Right ventricle myocardium superior (tissue), 1 donor: Measurements from ENCODE around the gene SMYD1. TPM values are rescaled to one million over a fixed set of nuclear protein-coding genes. Genes with fewer than 3 reads are reported as not detected.

ENCODE experiments used
- ATAC-seq: fragments of 200-7000 bp; cut with Tn5 transposase; one replicate; pipeline ENCODE4 v1.9.1; 2020; ENCODE audit warnings: mild to moderate bottlenecking; ENCODE audit not compliant: poor library complexity
- DNase-seq: peaks from one replicate; pipeline ENCODE4 v3.0.0-alpha.2; 2020
- intact Hi-C: fragments of 100-400 bp; cut with DNase I; formaldehyde crosslinking; loops from one replicate; pipeline ENCODE4 v1.11.2; 2022
- total RNA-seq: library from RNA; stranded (reverse); fragmentation: NEBNext Ultra II Directional; extraction: Animal tissue kit (Norgen Biotek cat#: 25700); gene quantifications from one replicate; pipeline ENCODE4 v1.2.1, GENCODE V29; 2021
- donor health status: DM: no; HTN: yes; CAD: no; lungs with severe emphysema.

Gene SMYD1
- total RNA-seq, 1 donor from 2014 or later, result 468 TPM

DNA sequence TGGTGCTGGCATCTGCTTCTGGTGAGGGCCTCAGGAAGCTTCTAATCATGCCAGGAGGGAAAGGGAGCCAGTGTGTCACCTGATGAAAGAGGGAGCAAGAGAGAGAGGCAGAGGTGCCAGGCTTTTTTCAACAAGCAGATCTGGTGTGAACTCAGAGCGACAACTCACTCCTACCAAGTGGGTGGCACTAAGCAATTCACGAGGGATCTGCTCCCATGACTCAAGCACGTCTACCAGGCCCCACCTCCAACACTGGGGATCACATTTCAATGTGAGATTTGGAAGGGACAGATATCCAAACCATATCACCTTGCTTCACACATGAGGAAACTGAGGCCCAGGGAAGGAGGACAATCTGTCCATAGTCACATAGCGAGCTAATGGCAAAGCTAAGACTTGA is 41.2 kb downstream of the SMYD1 start:
- intact Hi-C loops, result no loop called here
- no peak for DNase-seq
- peak; percentile 64 for ATAC-seq

DNA sequence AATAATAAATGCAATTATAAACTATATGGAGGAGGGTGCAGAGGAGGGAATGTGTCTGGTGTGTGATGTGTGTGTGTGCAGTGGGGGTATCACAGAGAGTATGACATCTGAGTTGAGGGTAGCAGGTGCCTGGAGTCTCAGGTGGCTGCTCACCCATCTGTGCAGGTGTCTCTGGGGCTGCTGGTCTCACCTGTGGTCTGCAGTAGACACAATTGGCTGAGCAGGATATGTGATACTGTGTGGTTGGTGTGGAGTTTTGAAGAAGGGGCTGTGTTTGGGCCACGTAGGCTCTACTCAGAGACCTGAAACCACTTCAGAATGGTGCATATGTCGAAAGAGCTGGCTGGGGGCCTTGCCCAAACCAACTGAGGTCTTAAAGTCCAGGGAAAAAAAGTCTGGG is 43.2 kb downstream of the SMYD1 start:
- no peak for DNase-seq
- ATAC-seq, result no peak
- intact Hi-C loops, result no loop called here

DNA sequence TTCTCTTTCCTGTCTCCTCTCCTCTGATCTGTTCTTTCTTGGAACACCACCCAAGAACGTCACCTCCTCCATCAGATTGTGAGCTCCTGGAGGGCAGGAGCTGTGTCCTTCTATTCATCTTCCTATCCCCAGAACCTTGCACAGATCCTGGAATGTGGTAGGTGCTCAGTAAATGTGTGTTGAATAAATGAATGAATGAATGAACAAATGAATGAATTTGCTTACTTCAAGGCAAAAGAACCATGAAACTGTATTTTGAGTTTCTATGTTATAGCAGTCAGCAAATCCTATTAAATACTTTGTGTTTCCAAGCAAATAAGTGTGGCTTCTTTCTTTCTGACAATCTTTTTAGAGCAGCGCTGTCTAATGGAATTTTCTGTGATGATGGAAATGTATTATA is 45.4 kb downstream of the SMYD1 start:
- no peak for DNase-seq
- no peak for ATAC-seq
- intact Hi-C loops, result no loop called here

DNA sequence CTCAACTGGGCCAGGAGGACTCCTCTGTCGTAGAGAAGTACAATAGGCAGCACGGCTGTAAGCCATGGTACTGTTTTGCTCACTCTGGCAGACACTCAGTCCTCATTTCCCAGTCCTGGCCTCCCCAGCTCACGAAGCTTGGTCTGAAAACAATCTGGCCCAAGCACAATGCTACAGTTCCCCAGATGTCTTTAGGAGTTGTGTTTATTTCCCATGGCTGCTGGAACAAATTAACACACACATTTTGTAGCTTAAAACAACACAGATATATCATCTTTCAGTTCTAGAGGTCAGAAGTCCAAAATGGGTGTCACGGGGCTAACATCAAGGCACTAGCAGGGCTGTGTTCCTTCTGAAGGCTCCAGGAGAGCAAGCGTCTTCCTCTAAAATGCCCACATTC is 47.3 kb downstream of the SMYD1 start:
- ATAC-seq (peak; percentile 26), DNase-seq (no peak)
- intact Hi-C loops, result no loop called here

DNA sequence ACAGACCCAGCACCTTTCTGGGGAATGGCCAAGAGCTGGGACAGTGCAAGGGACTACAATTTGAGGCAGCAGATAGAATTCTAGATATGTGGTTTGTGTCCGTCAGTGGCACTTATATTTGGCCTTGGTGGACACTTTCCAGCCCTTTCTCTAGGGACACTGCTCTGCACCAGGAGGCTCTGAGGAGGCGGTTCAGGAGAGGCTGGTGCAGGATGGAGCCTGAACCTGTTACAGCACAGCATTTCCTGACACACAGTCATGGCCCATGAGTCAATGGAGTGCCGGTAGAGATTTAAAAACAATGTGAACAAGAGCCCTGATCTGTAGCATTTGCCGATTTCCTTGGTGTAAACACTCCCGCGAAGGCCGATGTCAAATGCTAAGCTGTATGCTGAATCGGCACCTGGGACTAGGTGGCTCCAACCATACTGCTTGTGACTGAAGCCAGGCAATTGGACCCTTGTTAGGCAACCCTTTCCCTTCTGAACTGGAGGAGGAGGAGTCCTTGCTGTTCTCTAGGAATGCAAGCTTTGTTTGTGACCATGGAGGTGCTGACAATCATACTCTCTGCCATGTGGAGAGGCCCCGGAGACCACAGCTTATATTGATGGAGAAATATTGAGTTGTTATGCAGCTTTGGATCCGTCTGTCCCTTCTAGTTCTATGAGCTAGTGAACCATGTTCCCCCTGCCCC is 48.3 kb downstream of the SMYD1 start:
- no peak for DNase-seq
- peak; percentile 5 for ATAC-seq
- intact Hi-C loops, result no loop called here

DNA sequence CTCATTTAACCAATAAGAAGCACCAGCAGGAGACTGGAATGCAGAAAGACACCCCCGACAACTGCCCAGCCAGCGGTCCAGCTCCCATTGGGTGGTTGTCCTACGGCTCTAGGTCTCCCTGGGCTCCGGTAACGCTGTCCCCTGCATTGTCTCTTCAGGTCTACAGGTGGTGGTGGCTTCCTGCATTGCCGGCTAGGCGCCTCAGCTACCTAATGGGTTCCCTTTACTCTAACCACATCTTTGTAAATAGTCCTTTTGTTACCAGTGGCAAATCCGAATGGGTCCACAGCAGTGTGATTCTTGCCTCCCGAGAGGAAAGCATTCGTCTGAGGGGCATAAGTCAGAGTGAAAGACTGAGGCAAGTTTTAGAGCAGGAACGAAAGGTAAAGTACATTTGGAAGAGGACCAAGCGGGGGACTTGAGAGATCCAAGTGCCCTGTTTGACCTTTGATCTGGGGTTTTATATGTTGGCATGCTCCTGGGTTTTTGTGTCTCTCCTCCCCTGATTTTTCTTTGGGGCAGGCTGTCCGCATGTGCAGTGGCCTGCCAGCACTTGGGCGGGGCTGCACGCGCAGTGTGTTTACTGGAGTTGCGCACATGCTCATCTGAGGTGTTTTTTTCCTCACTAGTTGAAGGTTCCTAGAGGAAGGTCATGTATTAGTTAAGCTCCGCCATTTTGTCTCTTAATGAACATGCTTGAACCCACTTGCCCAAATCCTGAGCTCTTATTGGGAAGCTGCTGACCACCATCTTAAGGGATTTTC is 49.2 kb downstream of the SMYD1 start:
- intact Hi-C loops, result no loop called here
- ATAC-seq, result no peak
- no peak for DNase-seq

DNA sequence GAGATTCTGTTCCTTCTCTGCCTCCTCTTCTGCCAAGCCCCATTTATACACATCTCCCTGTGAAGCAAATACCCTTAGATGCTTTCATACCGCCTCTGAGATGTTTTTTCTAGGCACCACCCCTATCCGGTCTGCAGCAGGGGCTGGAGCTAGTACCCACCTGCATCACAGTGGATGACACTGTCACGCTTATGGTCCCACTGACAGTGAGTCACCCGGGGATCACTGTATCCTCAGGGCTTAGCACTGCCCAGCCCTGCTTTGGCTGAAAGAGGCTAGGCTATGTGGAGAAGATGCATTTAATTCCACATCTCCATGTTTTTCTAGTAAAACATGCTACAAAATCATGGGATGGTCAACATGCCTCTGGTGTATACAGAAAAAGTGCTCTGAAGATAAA is 50.3 kb downstream of the SMYD1 start:
- intact Hi-C loops, result no loop called here
- ATAC-seq, result no peak
- DNase-seq, result no peak

DNA sequence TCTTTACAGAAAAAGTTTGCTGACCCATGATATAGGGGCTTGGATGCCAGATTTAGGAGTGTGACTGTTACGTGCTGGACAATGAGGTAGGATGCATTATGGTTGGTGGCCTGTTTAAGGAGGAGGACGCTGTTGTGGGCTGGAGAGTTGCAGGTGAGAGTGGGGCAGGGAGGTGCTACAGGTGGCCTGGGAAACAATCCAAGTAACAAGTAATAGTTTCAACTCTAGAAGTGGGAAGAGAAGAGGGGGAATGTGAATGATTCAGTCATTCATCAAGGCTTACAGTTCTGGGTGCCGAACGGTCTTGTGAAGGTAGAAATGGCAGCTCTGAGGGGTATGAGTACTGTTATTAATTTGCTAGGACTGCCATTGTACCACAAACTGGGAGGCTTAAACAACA is 54.1 kb downstream of the SMYD1 start:
- ATAC-seq, result no peak
- intact Hi-C loops, result no loop called here
- DNase-seq, result no peak

DNA sequence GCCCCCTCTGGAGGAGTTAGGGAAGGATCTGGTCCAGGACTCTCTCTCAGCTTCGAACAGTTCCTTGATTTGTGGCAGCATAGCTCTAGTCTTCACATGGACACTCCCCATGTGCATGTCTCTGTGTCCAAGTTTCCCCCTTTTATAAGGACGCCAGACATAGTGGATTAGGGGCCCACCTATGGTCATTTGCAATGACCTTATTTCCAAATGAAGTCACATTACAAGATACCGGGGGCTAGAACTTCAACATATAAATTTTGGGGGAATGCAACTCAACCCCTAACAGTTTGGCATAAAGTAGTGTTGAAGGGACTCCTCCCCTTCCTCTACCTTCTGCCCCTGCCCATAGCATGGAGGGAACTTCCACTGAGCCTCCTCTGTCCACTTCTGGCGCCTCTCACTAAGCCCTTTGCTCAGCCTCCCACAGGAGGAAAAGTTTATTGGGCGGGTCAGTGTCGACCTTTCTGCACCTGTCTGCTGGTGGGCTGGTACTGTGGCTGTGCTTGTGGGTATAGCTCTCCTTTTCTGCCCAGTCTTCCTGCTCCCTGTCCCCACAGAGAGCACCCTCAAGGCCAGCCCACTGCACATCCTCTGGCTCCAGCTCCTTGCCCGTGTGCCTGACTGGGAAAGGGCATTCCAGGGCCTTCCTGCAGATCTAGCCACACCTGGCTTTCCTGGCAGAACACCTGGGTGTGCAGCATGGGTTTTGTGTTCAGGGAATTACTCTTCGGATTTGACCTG is 54.7 kb downstream of the SMYD1 start:
- DNase-seq, result no peak
- intact Hi-C loops, result no loop called here
- ATAC-seq, result no peak

DNA sequence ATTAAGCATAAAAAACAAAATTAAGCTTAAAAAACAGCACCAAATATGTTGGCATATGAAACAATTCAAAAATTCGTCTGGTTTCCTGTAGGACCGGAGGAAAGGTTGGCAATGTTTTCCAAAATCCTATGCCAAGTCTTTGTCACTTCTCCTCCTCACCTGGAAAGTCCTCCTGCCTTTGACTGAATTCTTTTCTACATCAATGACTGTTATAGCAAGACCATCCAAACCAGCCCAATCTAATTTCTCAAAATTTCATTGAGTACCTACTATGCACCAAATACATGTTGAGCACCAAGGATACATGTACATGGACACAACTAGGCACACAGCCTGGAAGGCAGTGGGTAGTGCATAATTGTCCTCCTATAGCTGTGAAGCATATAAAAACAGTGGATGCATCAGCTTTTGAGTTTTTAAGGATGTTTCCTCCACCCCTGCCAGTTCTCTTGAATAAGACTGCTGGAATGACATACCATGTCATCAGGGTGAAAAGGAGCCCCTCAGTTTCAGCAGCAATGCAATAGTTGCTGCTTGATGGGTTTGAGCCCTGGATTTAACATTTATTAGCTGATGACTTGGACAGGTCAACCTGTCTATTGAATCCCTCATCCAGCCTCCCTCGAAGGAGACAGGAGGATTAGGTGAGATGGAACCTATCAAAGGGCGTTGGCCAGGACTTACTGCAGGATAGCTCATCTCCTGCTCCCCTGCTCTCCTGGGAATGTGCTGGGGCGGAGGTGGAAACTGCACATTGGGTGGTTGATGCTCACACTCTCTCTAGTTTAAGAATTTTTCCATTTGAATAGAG is 55.7 kb downstream of the SMYD1 start:
- ATAC-seq, result no peak
- intact Hi-C loops, result no loop called here
- no peak for DNase-seq

DNA sequence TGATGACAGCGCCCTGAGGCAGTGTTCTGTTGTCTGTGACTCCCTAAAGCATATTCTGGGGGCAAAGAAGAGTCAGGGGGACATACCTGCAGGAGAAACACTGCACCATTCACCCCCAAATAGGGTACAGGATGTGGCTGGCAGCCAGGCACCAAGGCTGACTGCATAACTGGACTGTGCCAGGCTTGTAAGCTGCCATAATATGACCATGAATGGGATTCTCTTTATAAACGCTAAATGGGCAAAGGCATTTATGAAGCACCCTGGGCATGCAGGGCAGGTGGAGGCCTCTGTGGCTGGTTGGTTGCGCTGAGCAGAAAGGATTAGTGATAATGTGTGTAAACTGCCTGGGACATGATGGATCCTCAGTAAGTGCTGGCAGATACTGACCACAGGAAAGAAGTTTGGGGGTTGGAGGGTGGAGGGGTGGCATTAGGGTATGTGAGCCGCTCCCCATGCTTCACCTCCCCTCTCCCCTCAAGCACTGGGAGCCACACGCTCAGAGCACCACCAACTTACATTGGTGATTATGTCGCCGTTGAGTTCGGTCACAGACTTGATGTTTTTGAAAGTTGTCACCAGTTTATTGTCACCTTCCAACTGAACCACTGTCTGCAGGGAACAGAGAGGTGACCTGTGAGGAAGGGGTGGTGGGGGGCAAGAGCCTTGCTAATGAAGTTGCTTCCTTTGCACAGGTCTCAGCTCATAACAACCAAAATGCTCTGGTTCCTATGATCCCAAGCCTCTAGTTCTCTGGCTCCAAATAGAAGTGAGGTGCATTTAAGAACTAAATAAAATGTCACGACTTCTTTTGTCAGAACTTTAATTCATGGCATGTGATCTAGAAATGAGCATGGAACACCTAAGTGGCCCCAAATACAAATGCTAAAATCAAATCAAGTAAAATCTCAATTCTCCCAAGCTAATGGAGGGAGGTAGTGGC is 56.6 kb downstream of the SMYD1 start:
- no peak for ATAC-seq
- DNase-seq, result no peak
- intact Hi-C loops, result no loop called here

DNA sequence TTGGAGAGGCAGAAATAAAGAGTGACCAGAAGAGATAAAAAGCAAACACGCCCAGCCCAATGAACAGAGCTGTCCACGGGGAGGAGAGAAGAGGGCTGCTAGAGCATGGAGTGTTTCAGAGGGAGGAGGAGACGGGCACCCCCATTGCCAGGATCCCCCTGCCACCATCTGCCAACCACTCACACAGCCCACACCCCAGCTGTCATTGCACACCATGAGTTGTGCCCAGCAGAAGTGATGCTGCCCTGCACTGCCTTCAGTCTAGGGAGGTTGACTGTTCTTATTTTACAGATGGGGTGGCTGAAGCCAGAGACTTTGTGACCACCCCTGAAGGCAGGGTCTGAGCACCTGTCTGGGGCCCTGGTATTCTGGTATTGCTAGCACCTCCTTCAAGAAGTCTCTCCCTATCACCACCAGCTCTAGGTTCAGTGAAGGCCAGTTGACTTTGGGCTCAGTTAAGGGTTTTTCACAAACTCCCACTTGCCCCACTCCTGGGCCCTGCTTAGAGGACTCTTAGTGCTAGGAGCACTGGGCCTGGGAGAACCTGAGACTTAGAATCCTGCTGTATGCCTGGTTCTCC is 57.8 kb downstream of the SMYD1 start:
- DNase-seq, result no peak
- intact Hi-C loops, result no loop called here
- ATAC-seq, result no peak

DNA sequence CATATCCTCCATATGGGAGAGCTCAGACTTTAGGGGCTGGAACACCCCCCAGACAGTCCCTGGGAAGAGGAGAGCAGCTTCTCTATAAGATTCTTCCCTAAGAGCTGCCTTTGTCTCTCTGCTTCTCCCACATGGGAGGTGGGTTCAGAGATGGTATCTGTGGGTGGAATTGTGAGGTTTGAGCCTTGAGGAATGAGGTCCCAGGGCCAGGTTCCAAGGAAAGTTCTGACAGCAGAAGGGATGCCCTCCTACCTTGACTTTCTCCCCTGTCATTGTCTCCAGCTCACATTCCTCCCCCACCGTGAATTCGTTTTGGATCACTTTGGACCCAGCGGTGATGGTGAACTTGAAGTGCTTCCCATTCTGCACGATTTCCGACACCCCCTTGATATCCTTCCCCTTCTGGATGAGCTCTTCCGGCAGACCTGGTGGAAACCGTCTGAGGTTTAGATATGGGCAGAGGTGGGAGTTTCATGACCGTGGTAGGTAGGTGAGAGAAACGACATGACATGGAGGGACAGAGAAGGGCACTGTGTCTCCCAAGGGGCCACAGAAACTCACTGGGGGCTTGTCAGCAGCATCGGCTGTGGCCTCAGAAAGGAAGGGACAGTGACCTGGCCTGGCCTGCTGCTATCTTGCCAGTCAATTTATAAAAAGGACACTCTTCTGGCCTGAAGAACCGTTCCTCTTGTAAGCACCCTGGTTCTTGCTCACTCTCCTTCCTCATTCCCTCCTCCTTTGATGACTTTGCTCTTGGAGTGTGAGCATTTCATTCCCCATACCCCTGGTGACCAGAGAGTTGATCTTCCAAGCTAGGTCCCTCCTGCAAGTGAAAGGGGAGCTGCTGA is 58.5 kb downstream of the SMYD1 start:
- ATAC-seq (no peak), DNase-seq (no peak)
- intact Hi-C loops, result no loop called here

DNA sequence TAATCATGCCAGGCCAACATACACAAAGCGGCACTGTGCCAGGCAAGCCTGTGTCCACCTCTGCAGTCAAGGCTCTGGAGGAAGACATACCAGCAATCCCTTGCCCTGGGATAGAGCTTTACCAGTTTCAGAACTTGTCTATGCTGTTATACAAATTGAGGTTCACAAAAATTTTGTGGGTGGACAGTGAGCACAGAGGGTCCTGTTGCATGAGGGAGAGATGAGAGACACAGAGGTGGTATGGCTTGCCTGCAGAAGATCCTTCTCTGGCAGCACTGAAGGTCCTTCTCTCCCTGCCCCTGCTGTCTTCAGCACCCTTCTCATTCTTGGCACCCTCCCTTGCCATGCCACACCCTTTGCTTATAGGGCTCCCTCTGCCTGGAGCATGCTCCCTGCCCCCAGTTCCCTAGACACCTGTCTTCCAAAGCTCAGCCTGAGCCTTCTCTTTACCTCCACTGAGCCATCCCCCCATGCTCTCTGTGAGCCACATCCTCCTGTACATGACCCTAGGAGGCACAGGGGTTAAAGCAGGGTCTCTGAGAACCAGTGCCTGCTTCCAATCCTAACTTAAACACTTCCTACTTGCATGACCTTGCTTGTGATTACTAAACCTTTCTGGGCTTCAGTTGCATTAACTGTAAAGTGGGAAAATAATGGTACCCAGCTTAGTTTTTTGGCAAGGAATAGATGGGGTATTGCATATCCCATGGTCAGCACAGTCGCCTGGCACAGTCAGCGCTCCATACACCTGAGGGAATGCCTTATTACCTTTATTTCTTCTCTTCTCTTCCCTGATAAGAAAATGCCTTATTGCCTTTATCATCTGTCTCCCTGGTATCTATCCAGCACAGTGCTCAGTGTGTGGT is 59.4 kb downstream of the SMYD1 start:
- intact Hi-C loops, result no loop called here
- no peak for ATAC-seq
- DNase-seq, result no peak

DNA sequence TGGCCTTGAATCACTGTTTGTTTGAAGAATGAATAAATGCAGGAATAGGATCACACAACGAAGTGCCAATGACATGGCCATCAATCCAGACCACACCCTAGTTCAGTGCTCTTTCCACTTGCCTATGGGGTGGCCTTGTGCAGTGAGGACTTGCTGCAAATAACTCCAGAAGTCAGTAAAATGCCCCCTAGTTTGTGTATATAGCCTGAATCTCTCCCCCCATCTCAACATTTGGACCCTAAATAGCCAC is 59.9 kb downstream of the SMYD1 start:
- intact Hi-C loops, result no loop called here
- no peak for DNase-seq

DNA sequence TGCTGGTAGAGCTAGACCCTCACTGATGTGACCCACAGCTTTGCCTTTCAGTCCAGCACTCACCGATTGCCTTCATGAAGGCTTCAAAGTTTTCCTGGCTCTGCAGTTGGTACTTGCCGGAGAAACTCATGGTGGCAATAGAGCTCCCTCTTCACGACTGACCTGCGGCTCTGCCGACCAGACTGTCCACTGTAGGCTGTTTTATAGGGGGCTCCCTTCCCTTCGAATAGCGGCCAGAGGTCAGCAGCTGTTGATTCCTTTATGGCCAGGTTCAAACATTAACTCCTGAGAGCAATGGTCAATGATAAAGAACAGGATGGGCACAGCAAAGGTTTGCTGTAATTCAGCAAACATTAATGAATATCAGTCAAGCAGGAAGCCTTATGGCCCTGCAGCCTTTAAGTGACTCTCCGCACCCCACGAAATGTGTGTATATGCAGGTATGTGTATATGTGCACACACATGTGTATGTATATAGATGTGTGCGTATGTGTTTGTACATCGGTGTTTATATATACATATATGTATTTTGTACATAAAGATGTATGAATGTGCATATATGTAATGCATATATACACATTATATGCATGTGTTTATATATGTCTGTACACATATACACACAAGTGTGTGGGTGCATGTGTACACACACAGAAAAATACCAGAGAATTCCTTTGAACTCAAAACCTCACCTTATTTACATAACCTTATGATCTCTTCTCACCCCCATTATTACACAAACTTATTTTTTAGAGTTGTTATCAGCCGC is 60.4 kb downstream of the SMYD1 start, which contains the start of gene FABP1:
Gene FABP1, minus strand, starts transcription at position 175 of the 766 bp plus-strand sequence. Its CDS starts 45 bp downstream, at position 130.
- intact Hi-C loops, result no loop called here
- ATAC-seq (no peak), DNase-seq (no peak)

More for the DNA sequence above, 59.9 kb downstream of the SMYD1 start:
- ATAC-seq, result no peak
